IMR-90 (cell line): ENCODE measurements around the gene DESI1.

Experiments used
- CHD1 ChIP-seq: IDR thresholded peaks from 2 replicates; pipeline ENCODE4 v1.6.1; 2012; ENCODE audit warnings: low read depth, low read length, improper control_type of control experiment
- CTCF ChIP-seq: conservative IDR thresholded peaks from 2 replicates; pipeline ENCODE4 v1.5.1; 2012; ENCODE audit warnings: mild to moderate bottlenecking, low read depth, low read length, improper control_type of control experiment
- ELK1 ChIP-seq: fragments of 150-350 bp; IDR thresholded peaks from 2 replicates; pipeline ENCODE4 v1.6.1; 2016; ENCODE audit warnings: low read depth, mild to moderate bottlenecking, low read length, moderate library complexity, borderline replicate concordance
- FOS ChIP-seq: fragments of 150-350 bp; IDR thresholded peaks from 2 replicates; pipeline ENCODE4 v1.6.1; 2016; ENCODE audit warnings: low read depth, low read length
- POLR2A ChIP-seq: IDR thresholded peaks from 2 replicates; pipeline ENCODE4 v1.6.1; 2012; ENCODE audit warnings: mild to moderate bottlenecking, low read depth, low read length

DNA sequence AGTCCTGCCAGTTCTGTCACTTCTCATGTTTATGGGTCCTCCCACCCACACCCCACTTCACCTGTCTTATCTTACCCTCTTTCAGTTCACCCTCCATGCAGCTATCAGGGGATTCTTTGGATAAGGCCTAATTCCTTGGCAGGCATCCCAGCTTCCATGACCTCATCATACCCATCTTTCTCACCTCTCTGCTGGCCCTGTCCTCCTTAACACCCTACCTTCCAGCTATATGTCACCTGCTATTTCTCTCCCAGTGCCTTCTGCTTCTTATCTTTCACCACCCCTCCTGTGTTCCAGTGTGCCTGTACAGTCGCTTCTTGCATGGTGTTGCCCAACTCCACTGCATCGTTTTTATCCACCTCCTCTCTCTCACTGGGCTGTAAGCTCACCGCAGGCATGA is 39.6 kb upstream of the DESI1 start:
- no peak for TF ChIP-seq ELK1
- no peak for TF ChIP-seq CTCF
- TF ChIP-seq FOS: no peak
- no peak for TF ChIP-seq CHD1
- no peak for TF ChIP-seq POLR2A
